HG02885 (cell line): ENCODE data around the gene JAM2.
"Not testable (repeated sequence)": the region's sequence is repeated elsewhere in the genome, so short reads cannot be mapped to it uniquely, and the experiment has no call there.

Experiments
- ATAC-seq: cut with Tn5 transposase; IDR thresholded peaks from one replicate; pipeline ENCODE4 v1.9.1; 2021; ENCODE audit warnings: mild to moderate bottlenecking; ENCODE audit not compliant: unreplicated experiment, poor library complexity

The JAM2 gene

DNA sequence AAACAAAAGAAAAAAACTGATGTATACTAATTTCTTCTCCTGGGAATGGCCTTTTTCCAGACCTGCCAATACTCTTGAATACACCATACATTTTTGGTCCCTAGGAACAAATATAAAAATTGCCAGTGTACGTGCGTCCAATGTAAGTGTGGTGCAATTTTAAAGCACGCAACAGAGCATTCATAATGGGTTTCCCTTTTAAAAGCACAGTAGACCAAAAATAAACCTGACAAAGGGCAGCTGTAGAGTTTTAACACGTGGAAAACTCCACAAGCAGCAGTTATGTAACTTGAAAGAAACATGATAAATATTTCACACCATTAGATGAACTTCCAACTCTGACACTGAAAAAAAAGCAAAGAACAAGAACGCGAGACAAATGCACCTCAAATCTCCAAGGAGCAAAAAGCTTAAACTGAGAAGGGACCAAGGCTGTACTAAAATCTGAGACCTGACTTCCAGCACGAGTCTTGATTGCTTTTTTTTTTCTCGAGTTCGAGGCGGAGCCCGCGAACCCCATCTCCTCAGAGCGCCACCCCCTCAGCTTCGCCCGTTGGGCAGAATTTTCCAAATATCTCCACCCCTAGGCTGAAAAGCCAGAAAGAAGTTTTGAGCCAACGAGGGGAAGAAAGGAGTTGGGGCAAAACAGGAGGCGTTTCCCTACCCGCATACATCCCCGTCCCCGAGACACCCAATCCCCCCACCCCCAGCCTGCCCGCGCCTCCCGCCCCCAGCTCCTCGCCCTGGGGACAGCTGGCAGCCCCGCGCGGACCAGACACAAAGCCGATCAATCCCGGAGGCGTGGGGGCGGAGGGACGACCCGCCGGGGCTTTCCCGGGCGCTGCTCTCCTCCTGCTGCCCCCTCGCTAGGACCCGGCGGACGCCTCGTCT is at the start of gene JAM2:
TSS of gene JAM2 (plus strand) at position 599 of the 891 bp plus-strand sequence. CDS start 564 bp downstream, outside the sequence.
- ATAC-seq: peak; percentile 61

- no peak for ATAC-seq
These were observed 49.2 kb upstream of the JAM2 start for GRCh38 chr21:25589887-25590286.

GRCh38 chr21:25607151-25608043 is 31.7 kb upstream of the JAM2 start, which contains the start of gene MRPL39:
Gene MRPL39, minus strand, starts transcription at chr21:25607481. Its CDS starts 6 bp downstream, at chr21:25607475.
- peak; percentile 93 for ATAC-seq

GRCh38 chr21:25608044-25608737 is 30.9 kb upstream of the JAM2 start:
- peak; percentile 81 for ATAC-seq

DNA sequence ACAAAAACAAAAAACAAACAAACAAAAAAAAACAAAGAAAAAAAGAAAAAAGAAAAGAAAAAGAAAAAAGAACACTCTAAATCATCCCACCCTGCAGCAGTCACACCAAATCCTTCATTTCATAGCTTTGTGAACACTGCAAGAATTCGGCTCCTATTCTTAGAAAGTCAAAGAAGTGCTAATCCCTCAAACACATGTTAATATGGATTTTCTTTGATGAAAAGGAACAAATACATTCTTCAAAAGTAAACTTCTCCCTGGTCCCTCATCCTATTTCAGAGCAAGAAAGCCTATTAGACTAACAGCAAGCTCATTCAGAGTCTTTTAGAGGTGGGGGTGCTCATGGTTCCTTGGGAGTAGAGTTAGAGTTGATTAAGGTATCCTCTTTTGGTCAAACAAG is 24.6 kb upstream of the JAM2 start:
- ATAC-seq: no peak

GRCh38 chr21:25615880-25616279 is 23.2 kb upstream of the JAM2 start:
- ATAC-seq: no peak

- ATAC-seq: no peak
These were observed 19.9 kb upstream of the JAM2 start for GRCh38 chr21:25619198-25619597.

DNA sequence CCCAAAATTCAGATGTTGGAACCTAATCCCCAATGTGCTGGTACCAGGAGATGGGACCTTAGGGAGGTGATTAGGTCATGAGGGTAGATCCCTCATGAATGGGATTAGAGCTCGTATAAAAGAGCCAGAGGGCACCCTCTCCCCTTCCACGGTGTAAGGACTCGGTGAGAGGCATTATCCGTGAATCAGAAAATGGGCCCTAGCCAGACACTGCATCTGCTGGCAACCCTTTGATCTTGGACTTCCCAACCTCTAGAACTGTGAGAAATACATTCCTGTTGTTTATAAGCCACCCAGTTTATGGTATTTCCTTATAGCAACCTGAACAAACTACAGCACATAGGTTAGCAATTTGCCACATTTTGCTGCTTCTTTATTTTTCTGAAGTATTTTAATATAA is 14.5 kb upstream of the JAM2 start:
- ATAC-seq: no peak

DNA sequence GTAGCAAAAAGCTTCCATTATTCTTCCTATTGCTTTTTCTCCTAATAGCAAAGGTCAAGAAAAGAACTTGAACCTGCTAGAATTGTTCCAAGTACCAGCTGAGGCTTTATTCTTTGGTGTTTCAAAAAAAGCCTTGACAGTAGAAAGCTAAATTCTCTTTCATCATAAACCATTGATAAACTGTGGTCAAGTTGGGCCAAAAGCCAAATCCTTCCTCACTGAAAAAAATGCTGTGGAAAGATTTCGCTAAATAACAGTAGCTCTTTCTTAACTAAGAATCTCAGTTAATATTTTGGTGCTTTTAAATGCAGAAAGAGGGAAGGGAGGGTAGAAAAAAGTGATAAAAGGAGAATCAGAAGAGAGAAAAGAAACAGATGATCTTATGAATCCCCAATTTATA is 14.0 kb upstream of the JAM2 start:
- ATAC-seq: no peak

- not testable (repeated sequence) for ATAC-seq
These were observed 13.1 kb upstream of the JAM2 start for GRCh38 chr21:25625776-25626555.

DNA sequence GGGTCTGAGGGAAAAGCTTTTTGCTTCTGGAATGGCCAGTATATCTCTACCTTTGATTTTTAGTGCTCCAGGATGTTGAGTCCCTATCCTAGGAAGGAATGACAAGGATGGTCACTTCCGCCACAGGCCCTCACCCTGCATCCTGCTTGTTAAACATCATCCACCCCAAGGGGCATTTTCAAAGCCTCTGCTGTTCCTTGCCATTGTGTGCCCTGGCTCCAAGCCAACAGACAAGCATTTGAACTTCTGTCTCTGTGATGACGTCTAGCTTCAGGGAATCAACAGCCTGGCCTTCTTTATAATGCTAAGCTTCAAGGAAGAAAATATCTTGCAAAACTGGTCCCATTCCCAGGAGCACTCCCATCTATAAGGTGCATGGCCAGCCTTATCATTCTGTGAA is 12.3 kb upstream of the JAM2 start:
- no peak for ATAC-seq

GRCh38 chr21:25632296-25632695 is 6.8 kb upstream of the JAM2 start:
- ATAC-seq: no peak

GRCh38 chr21:25635310-25635709 is 3.7 kb upstream of the JAM2 start:
- ATAC-seq: no peak

DNA sequence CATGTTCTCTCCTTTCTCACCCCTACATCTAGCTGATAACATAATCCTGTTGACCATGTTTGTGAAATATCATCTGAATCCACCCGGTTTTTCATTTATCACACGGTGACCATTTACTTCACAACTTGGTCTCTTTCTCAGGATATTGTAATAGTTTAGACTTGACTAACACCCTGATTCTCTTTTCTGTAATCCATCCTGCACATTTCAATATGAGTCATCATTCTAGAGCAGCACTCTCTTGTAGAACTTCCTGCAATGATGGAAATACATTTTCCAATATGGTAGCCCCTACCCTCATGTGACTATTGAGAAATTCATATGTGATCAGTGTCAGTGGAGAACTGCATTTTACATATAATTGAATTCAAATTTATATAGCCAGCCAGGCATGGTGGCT is 2.3 kb upstream of the JAM2 start:
- ATAC-seq: peak; percentile 18

GRCh38 chr21:25637851-25638659 is 1.0 kb upstream of the JAM2 start:
- no peak for ATAC-seq

- ATAC-seq: peak; percentile 75
These were observed 618 bp downstream of the JAM2 start for GRCh38 chr21:25639551-25640201.

- ATAC-seq: peak; percentile 32
These were observed 1.3 kb downstream of the JAM2 start for GRCh38 chr21:25640202-25640942.

DNA sequence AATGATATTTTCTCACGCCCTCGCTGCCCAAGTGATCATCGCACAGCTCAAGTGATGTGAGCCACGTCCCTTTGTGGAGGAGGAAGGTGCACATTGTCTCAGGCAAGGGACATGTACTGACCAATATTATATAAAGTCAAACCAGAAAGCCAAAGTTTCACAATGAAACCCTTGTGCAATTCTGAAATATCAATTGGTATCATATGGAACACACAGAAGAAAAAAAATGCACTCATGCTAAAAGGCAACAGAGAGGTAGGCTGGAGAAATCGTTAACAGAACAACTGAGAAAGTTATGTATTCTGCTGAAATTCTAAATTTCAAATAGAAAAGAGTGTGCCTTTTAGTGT is 1.9 kb downstream of the JAM2 start:
- ATAC-seq: no peak
